IPS DF 19.7 (cell line): ENCODE results near the gene KCTD5.
"Not testable (repeated sequence)": the region's sequence is repeated elsewhere in the genome, so short reads cannot be mapped to it uniquely, and the experiment has no call there.

Experiments
- DNase-seq: peaks from one replicate; pipeline ENCODE4 v3.0.0-alpha.2; 2013; ENCODE audit warnings: low read depth, low spot score

The KCTD5 gene

GRCh38 chr16:2682209-2683021, at the start of gene KCTD5:
KCTD5 (plus strand) TSS chr16:2682523; CDS start chr16:2682549, 26 bp downstream.
- DNase-seq, result peak; percentile 75

- DNase-seq, result not testable (repeated sequence)
Measured at GRCh38 chr16:2639071-2639721, 43.1 kb upstream of the KCTD5 start.

- not testable (repeated sequence) for DNase-seq
Measured at GRCh38 chr16:2639722-2640072, 42.6 kb upstream of the KCTD5 start.

GRCh38 chr16:2642561-2642960, 39.8 kb upstream of the KCTD5 start:
- DNase-seq, result not testable (repeated sequence)

- not testable (repeated sequence) for DNase-seq
Measured at GRCh38 chr16:2644754-2645453, 37.4 kb upstream of the KCTD5 start.

- DNase-seq, result not testable (repeated sequence)
Measured at GRCh38 chr16:2651268-2651871, 31.0 kb upstream of the KCTD5 start.

GRCh38 chr16:2653915-2654314, 28.4 kb upstream of the KCTD5 start:
- DNase-seq, result not testable (repeated sequence)

GRCh38 chr16:2654949-2655348, 27.4 kb upstream of the KCTD5 start:
- not testable (repeated sequence) for DNase-seq

GRCh38 chr16:2656985-2657384, 25.3 kb upstream of the KCTD5 start:
- DNase-seq, result no peak

GRCh38 chr16:2657803-2658202, 24.5 kb upstream of the KCTD5 start:
- DNase-seq, result not testable (repeated sequence)

GRCh38 chr16:2659560-2659959, 22.8 kb upstream of the KCTD5 start:
- not testable (repeated sequence) for DNase-seq

GRCh38 chr16:2660014-2660662, 22.2 kb upstream of the KCTD5 start:
- not testable (repeated sequence) for DNase-seq

GRCh38 chr16:2660755-2661373, 21.5 kb upstream of the KCTD5 start:
- not testable (repeated sequence) for DNase-seq

- DNase-seq, result no peak
Measured at GRCh38 chr16:2663553-2664546, 18.5 kb upstream of the KCTD5 start.

- DNase-seq, result no peak
Measured at GRCh38 chr16:2664574-2664982, 17.7 kb upstream of the KCTD5 start.

- DNase-seq, result not testable (repeated sequence)
Measured at GRCh38 chr16:2666671-2667070, 15.7 kb upstream of the KCTD5 start.

- not testable (repeated sequence) for DNase-seq
Measured at GRCh38 chr16:2669587-2669986, 12.7 kb upstream of the KCTD5 start.

- not testable (repeated sequence) for DNase-seq
Measured at GRCh38 chr16:2670017-2670416, 12.3 kb upstream of the KCTD5 start.

GRCh38 chr16:2671193-2671592, 11.1 kb upstream of the KCTD5 start:
- not testable (repeated sequence) for DNase-seq

- DNase-seq, result no peak
Measured at GRCh38 chr16:2671741-2672140, 10.6 kb upstream of the KCTD5 start.
